ENCODE data around the gene PALM.

GRCh38 chr19:772730-773436 lies 64.1 kb downstream of the PALM start:
- TF ChIP-seq, protein P1, sequence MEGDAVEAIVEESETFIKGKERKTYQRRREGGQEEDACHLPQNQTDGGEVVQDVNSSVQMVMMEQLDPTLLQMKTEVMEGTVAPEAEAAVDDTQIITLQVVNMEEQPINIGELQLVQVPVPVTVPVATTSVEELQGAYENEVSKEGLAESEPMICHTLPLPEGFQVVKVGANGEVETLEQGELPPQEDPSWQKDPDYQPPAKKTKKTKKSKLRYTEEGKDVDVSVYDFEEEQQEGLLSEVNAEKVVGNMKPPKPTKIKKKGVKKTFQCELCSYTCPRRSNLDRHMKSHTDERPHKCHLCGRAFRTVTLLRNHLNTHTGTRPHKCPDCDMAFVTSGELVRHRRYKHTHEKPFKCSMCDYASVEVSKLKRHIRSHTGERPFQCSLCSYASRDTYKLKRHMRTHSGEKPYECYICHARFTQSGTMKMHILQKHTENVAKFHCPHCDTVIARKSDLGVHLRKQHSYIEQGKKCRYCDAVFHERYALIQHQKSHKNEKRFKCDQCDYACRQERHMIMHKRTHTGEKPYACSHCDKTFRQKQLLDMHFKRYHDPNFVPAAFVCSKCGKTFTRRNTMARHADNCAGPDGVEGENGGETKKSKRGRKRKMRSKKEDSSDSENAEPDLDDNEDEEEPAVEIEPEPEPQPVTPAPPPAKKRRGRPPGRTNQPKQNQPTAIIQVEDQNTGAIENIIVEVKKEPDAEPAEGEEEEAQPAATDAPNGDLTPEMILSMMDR (conservative IDR thresholded peaks at IDR 0.05) = no peak
- TF ChIP-seq ZFX (IDR thresholded peaks at IDR 0.05) = no peak

Data from C4-2B (cell line).